Neural progenitor cell (in vitro differentiated cells): ENCODE results near the gene NEK6. TPM values are rescaled to one million over a fixed set of nuclear protein-coding genes. Genes with fewer than 3 reads are reported as not detected.

ENCODE experiments used
- DNase-seq: peaks from one replicate; pipeline ENCODE4 v3.0.0-alpha.2; 2016; ENCODE audit warnings: low spot score
- H2AFZ ChIP-seq: fragments of 200-600 bp; sonication (generic); replicated peaks from 2 replicates; pipeline ENCODE4 v1.6.1; 2016; ENCODE audit warnings: antibody characterized with exemption
- H3F3A ChIP-seq: fragments of 200-600 bp; sonication (generic); 2 replicates; pipeline ENCODE4 v1.6.1; 2016; ENCODE audit warnings: antibody characterized with exemption, low read depth
- H3K27ac ChIP-seq: fragments of 200-600 bp; sonication (generic); 2 replicates; pipeline ENCODE4 v1.5.1; 2016; ENCODE audit warnings: mild to moderate bottlenecking
- H3K27me3 ChIP-seq: fragments of 200-600 bp; sonication (generic); 2 replicates; pipeline ENCODE4 v1.6.1; 2016; ENCODE audit warnings: mild to moderate bottlenecking, moderate library complexity
- H3K36me3 ChIP-seq: fragments of 200-600 bp; sonication (generic); 2 replicates; pipeline ENCODE4 v1.5.1; 2016
- H3K4me1 ChIP-seq: fragments of 200-600 bp; sonication (generic); 2 replicates; pipeline ENCODE4 v1.6.1; 2016; ENCODE audit warnings: mixed run types
- H3K4me2 ChIP-seq: fragments of 200-600 bp; sonication (generic); 2 replicates; pipeline ENCODE4 v1.6.1; 2016
- H3K4me3 ChIP-seq: fragments of 200-600 bp; sonication (generic); 2 replicates; pipeline ENCODE4 v1.5.1; 2016
- H3K79me2 ChIP-seq: fragments of 200-600 bp; sonication (generic); 2 replicates; pipeline ENCODE4 v1.6.1; 2016; ENCODE audit warnings: low read depth
- H3K9ac ChIP-seq: fragments of 200-600 bp; sonication (generic); 2 replicates; pipeline ENCODE4 v1.6.1; 2016
- H3K9me3 ChIP-seq: fragments of 200-600 bp; sonication (generic); 2 replicates; pipeline ENCODE4 v1.5.1; 2016; ENCODE audit warnings: low read depth
- H4K20me1 ChIP-seq: fragments of 200-600 bp; sonication (generic); 2 replicates; pipeline ENCODE4 v1.6.1; 2016; ENCODE audit warnings: low read depth
- H3K27ac Mint-ChIP-seq: 3 replicates; pipeline ENCODE4 v1.8.0; 2021; ENCODE audit warnings: mixed read lengths
- H3K27me3 Mint-ChIP-seq: 2 replicates; pipeline ENCODE4 v1.8.0; 2022; ENCODE audit warnings: low read depth, mild to moderate bottlenecking, inconsistent platforms, moderate library complexity, mixed read lengths; ENCODE audit not compliant: insufficient read depth
- H3K36me3 Mint-ChIP-seq: 3 replicates; pipeline ENCODE4 v1.8.0; 2021; ENCODE audit warnings: mixed read lengths
- H3K4me1 Mint-ChIP-seq: 3 replicates; pipeline ENCODE4 v1.8.0; 2021; ENCODE audit warnings: mixed read lengths
- H3K4me3 Mint-ChIP-seq: 3 replicates; pipeline ENCODE4 v1.8.0; 2021; ENCODE audit warnings: mild to moderate bottlenecking, moderate library complexity, mixed read lengths
- H3K9me3 Mint-ChIP-seq: 3 replicates; pipeline ENCODE4 v1.8.0; 2020; ENCODE audit warnings: mixed read lengths
- EZH2 ChIP-seq: fragments of 200-600 bp; sonication (generic); IDR thresholded peaks from 2 replicates; pipeline ENCODE4 v1.6.1; 2017; ENCODE audit warnings: antibody characterized with exemption, mild to moderate bottlenecking, moderate library complexity
- EZH2phosphoT487 ChIP-seq: fragments of 200-600 bp; sonication (generic); IDR thresholded peaks from 2 replicates; pipeline ENCODE4 v1.6.1; 2017; ENCODE audit warnings: antibody characterized with exemption
- total RNA-seq: library from RNA; depleted of rRNA; stranded (reverse); fragments of >200 nt; gene quantifications from 2 replicates; pipeline ENCODE4 v1.2.3, GENCODE V29; 2015; ENCODE audit warnings: low replicate concordance
- TF ChIP-seq, protein P1 (sequence below): fragments of 200-600 bp; sonication (generic); IDR thresholded peaks from 2 replicates; pipeline ENCODE4 v1.5.1; 2017; ENCODE audit warnings: antibody characterized with exemption, mild to moderate bottlenecking

The NEK6 gene
- total RNA-seq, 1 donor from 2014 or later = 18.5 TPM

GRCh38 chr9:124368692-124369091 lies 110.9 kb downstream of the NEK6 start:
- Histone ChIP-seq H3K27ac (no peak overlapping the region), H3K79me2 (peaks cover 66% of the 10 kb centered on the region), H4K20me1 (peaks cover 46% of the 10 kb centered on the region), H3K36me3 (peaks cover under 1% of the 10 kb centered on the region), H3K9me3 (no peaks in the 10 kb centered on the region), H3K27me3 (no peaks in the 10 kb centered on the region), H3K4me1 (peaks cover 14% of the 10 kb centered on the region), H3K9ac (no peak overlapping the region), H2AFZ (no peak overlapping the region), H3K4me3 (no peak overlapping the region), H3K4me2 (no peak overlapping the region), H3F3A (peaks cover 5% of the 10 kb centered on the region)
- TF ChIP-seq, protein P1, sequence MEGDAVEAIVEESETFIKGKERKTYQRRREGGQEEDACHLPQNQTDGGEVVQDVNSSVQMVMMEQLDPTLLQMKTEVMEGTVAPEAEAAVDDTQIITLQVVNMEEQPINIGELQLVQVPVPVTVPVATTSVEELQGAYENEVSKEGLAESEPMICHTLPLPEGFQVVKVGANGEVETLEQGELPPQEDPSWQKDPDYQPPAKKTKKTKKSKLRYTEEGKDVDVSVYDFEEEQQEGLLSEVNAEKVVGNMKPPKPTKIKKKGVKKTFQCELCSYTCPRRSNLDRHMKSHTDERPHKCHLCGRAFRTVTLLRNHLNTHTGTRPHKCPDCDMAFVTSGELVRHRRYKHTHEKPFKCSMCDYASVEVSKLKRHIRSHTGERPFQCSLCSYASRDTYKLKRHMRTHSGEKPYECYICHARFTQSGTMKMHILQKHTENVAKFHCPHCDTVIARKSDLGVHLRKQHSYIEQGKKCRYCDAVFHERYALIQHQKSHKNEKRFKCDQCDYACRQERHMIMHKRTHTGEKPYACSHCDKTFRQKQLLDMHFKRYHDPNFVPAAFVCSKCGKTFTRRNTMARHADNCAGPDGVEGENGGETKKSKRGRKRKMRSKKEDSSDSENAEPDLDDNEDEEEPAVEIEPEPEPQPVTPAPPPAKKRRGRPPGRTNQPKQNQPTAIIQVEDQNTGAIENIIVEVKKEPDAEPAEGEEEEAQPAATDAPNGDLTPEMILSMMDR = no peak
- no peak for TF ChIP-seq EZH2phosphoT487
- TF ChIP-seq EZH2 = no peak
- no peak for DNase-seq
- no peak overlapping the region for H3K4me3 Mint-ChIP-seq
- peaks cover 7% of the 10 kb centered on the region for H3K36me3 Mint-ChIP-seq
- H3K9me3 Mint-ChIP-seq = peaks cover 2% of the 10 kb centered on the region
- no peak overlapping the region for H3K27ac Mint-ChIP-seq
- peaks cover 2% of the 10 kb centered on the region for H3K27me3 Mint-ChIP-seq
- H3K4me1 Mint-ChIP-seq = peaks cover 17% of the 10 kb centered on the region

DNA sequence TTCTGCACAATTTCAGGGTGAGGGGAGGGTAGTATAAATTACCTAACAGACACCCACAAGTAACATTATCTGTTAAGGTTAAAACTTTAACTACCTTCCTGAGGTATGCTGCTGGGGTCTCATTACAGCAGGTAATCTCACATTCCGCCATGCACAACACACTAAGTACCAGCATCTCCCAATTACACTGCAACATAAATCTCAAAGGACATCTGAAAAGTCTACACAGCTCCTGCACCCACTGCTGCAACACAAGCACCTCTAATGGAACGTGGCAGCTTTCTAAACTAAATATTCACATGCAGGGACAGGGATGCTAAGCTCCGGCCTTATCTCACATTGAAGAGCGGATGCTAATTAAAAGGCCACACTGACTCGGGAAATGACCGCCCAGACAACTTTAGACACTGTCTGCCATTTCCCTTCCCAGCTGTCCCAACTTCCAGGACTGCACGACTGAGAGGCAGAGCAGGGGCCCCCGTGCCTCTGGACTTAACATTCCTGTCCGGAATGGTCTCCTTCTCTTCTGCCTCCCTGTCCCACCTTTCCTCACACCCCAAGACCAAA lies 111.6 kb downstream of the NEK6 start:
- Mint-ChIP-seq H3K36me3 (peaks cover 11% of the 10 kb centered on the region), H3K27me3 (no peaks in the 10 kb centered on the region), H3K4me1 (peaks cover 11% of the 10 kb centered on the region), H3K9me3 (peaks cover 5% of the 10 kb centered on the region), H3K4me3 (no peak overlapping the region), H3K27ac (no peak overlapping the region)
- peaks cover 40% of the 10 kb centered on the region for H4K20me1 ChIP-seq
- H3F3A ChIP-seq = peaks cover 5% of the 10 kb centered on the region
- DNase-seq = no peak
- no peak overlapping the region for H3K27ac ChIP-seq
- H3K4me2 ChIP-seq = no peak overlapping the region
- H3K36me3 ChIP-seq = peaks cover 4% of the 10 kb centered on the region
- peaks cover 14% of the 10 kb centered on the region for H3K4me1 ChIP-seq
- no peak overlapping the region for H2AFZ ChIP-seq
- TF ChIP-seq EZH2phosphoT487 = no peak
- TF ChIP-seq, protein P1 = no peak
- TF ChIP-seq EZH2 = no peak
- peaks cover 68% of the 10 kb centered on the region for H3K79me2 ChIP-seq
- no peaks in the 10 kb centered on the region for H3K9me3 ChIP-seq
- no peak overlapping the region for H3K9ac ChIP-seq
- H3K27me3 ChIP-seq = no peaks in the 10 kb centered on the region
- no peak overlapping the region for H3K4me3 ChIP-seq

- H3K4me3 Mint-ChIP-seq = no peak overlapping the region
- H3K27ac Mint-ChIP-seq = no peak overlapping the region
- no peak overlapping the region for H3K27ac ChIP-seq
- peaks cover 7% of the 10 kb centered on the region for H3K9me3 Mint-ChIP-seq
- H2AFZ ChIP-seq = no peak overlapping the region
- H3K9ac ChIP-seq = no peak overlapping the region
- H3K36me3 ChIP-seq = peaks cover 4% of the 10 kb centered on the region
- peaks cover 25% of the 10 kb centered on the region for H4K20me1 ChIP-seq
- H3K4me3 ChIP-seq = no peak overlapping the region
- no peaks in the 10 kb centered on the region for H3K4me1 Mint-ChIP-seq
- TF ChIP-seq EZH2phosphoT487 = no peak
- TF ChIP-seq, protein P1 = no peak
- TF ChIP-seq EZH2 = no peak
- no peaks in the 10 kb centered on the region for H3K27me3 ChIP-seq
- no peaks in the 10 kb centered on the region for H3F3A ChIP-seq
- H3K4me2 ChIP-seq = no peak overlapping the region
- H3K27me3 Mint-ChIP-seq = peaks cover 3% of the 10 kb centered on the region
- H3K36me3 Mint-ChIP-seq = peaks cover 17% of the 10 kb centered on the region
- no peaks in the 10 kb centered on the region for H3K4me1 ChIP-seq
- peaks cover 71% of the 10 kb centered on the region for H3K79me2 ChIP-seq
- no peak for DNase-seq
- H3K9me3 ChIP-seq = no peaks in the 10 kb centered on the region
Observed at GRCh38 chr9:124370896-124371582, 113.3 kb downstream of the NEK6 start.
